HEK293 (cell line): ENCODE data around the gene GSS.
A peak's percentile ranks its signal among the peaks of the same experiment; 100 is the strongest.

Source experiments
- CTCF ChIA-PET: fragments of 350-600 bp; formaldehyde crosslinking; extraction: SDS; loops from one replicate; lab custom pipeline; 2021; ENCODE audit warnings: antibody characterized with exemption; lab: Yijun Ruan, JAX
- POLR2A ChIA-PET: fragments of 300-600 bp; formaldehyde crosslinking; extraction: SDS; loops from one replicate; lab custom pipeline; 2020; ENCODE audit warnings: antibody characterized with exemption, inconsistent platforms; lab: Yijun Ruan, JAX
- H3K27ac ChIP-seq: fragments of 200-500 bp; sonication (Bioruptor generic); 2 replicates; pipeline ENCODE4 v1.5.1; 2014; ENCODE audit warnings: low read depth, low read length, control low read depth, inconsistent platforms; ENCODE audit errors: extremely low read depth
- H3K36me3 ChIP-seq, 2 experiments: fragments of 200-500 bp in 1 of 2; sonication (Bioruptor generic) in 1 of 2; 1 replicate in 1 of 2; 2 replicates in 1 of 2; pipeline ENCODE4 v1.5.1; 2014 to 2017; ENCODE audit warnings: inconsistent platforms in 2 of 2, low read length in 2 of 2; ENCODE audit not compliant: control insufficient read depth in 2 of 2, insufficient read depth in 1 of 2
- H3K4me1 ChIP-seq: fragments of 200-500 bp; sonication (Bioruptor generic); 2 replicates; pipeline ENCODE4 v1.5.1; 2014; ENCODE audit warnings: mild to moderate bottlenecking, low read length, inconsistent platforms; ENCODE audit not compliant: control insufficient read depth, insufficient read depth
- H3K4me3 ChIP-seq: 2 replicates; pipeline ENCODE4 v1.5.1; 2011; ENCODE audit warnings: low read depth, mild to moderate bottlenecking, control low read depth, low read length, moderate library complexity
- H3K9me3 ChIP-seq: fragments of 200-500 bp; sonication (Bioruptor generic); 2 replicates; pipeline ENCODE4 v1.5.1; 2014; ENCODE audit warnings: low read depth, low read length, inconsistent platforms; ENCODE audit not compliant: control insufficient read depth, insufficient read depth
- BCL11A ChIP-seq: fragments of 450-650 bp; formaldehyde crosslinking; IDR thresholded peaks from 2 replicates; pipeline ENCODE4 v1.5.1; 2016; ENCODE audit warnings: low read depth, missing biosample characterization, missing genetic modification characterization
- CTCF ChIP-seq: fragments of 450-650 bp; formaldehyde crosslinking; IDR thresholded peaks from 2 replicates; pipeline ENCODE4 v1.5.1; 2016; ENCODE audit warnings: missing biosample characterization, missing genetic modification characterization
- MYNN ChIP-seq: fragments of 450-650 bp; formaldehyde crosslinking; IDR thresholded peaks from 2 replicates; pipeline ENCODE4 v1.5.1; 2016; ENCODE audit warnings: missing biosample characterization, missing genetic modification characterization, borderline replicate concordance
- PRDM2 ChIP-seq: fragments of 450-650 bp; formaldehyde crosslinking; IDR thresholded peaks from 2 replicates; pipeline ENCODE4 v1.5.1; 2016; ENCODE audit warnings: missing biosample characterization, missing genetic modification characterization, borderline replicate concordance
- SCRT2 ChIP-seq: fragments of 450-650 bp; formaldehyde crosslinking; IDR thresholded peaks from 2 replicates; pipeline ENCODE4 v1.5.1; 2016; ENCODE audit warnings: missing biosample characterization, missing genetic modification characterization
- SP2 ChIP-seq: fragments of 450-650 bp; formaldehyde crosslinking; IDR thresholded peaks from 2 replicates; pipeline ENCODE4 v1.5.1; 2016; ENCODE audit warnings: missing biosample characterization, missing genetic modification characterization
- WT1 ChIP-seq: fragments of 450-650 bp; formaldehyde crosslinking; IDR thresholded peaks from 2 replicates; pipeline ENCODE4 v1.5.1; 2016; ENCODE audit warnings: missing biosample characterization, missing genetic modification characterization
- ZBTB17 ChIP-seq: fragments of 450-650 bp; formaldehyde crosslinking; IDR thresholded peaks from 2 replicates; pipeline ENCODE4 v1.5.1; 2016; ENCODE audit warnings: missing biosample characterization, missing genetic modification characterization
- ZBTB6 ChIP-seq: fragments of 450-650 bp; formaldehyde crosslinking; IDR thresholded peaks from 2 replicates; pipeline ENCODE4 v1.5.1; 2017; ENCODE audit warnings: missing biosample characterization, missing genetic modification characterization
- ZNF121 ChIP-seq: fragments of 450-650 bp; formaldehyde crosslinking; IDR thresholded peaks from 2 replicates; pipeline ENCODE4 v1.5.1; 2016; ENCODE audit warnings: missing biosample characterization, missing genetic modification characterization
- ZNF138 ChIP-seq: fragments of 450-650 bp; formaldehyde crosslinking; IDR thresholded peaks from 2 replicates; pipeline ENCODE4 v1.5.1; 2016; ENCODE audit warnings: missing biosample characterization, missing genetic modification characterization, borderline replicate concordance
- ZNF157 ChIP-seq: fragments of 450-650 bp; formaldehyde crosslinking; IDR thresholded peaks from 2 replicates; pipeline ENCODE4 v1.5.1; 2016; ENCODE audit warnings: missing biosample characterization, missing genetic modification characterization
- ZNF2 ChIP-seq: fragments of 450-650 bp; formaldehyde crosslinking; IDR thresholded peaks from 2 replicates; pipeline ENCODE4 v1.5.1; 2016; ENCODE audit warnings: missing biosample characterization, missing genetic modification characterization
- ZNF202 ChIP-seq: fragments of 450-650 bp; formaldehyde crosslinking; IDR thresholded peaks from 2 replicates; pipeline ENCODE4 v1.5.1; 2016; ENCODE audit warnings: missing biosample characterization, missing genetic modification characterization, borderline replicate concordance
- ZNF24 ChIP-seq: fragments of 450-650 bp; formaldehyde crosslinking; IDR thresholded peaks from 2 replicates; pipeline ENCODE4 v1.5.1; 2016; ENCODE audit warnings: missing biosample characterization, missing genetic modification characterization
- ZNF280D ChIP-seq: fragments of 450-650 bp; formaldehyde crosslinking; IDR thresholded peaks from 2 replicates; pipeline ENCODE4 v1.5.1; 2016; ENCODE audit warnings: missing biosample characterization, missing genetic modification characterization
- ZNF324 ChIP-seq: fragments of 450-650 bp; formaldehyde crosslinking; IDR thresholded peaks from 2 replicates; pipeline ENCODE4 v1.5.1; 2016; ENCODE audit warnings: missing biosample characterization, missing genetic modification characterization
- ZNF510 ChIP-seq: fragments of 450-650 bp; formaldehyde crosslinking; IDR thresholded peaks from 2 replicates; pipeline ENCODE4 v1.5.1; 2018; ENCODE audit warnings: mild to moderate bottlenecking, missing genetic modification characterization, missing biosample characterization; ENCODE audit not compliant: insufficient replicate concordance
- ZNF600 ChIP-seq: fragments of 450-650 bp; formaldehyde crosslinking; IDR thresholded peaks from 2 replicates; pipeline ENCODE4 v1.5.1; 2016; ENCODE audit warnings: missing biosample characterization, missing genetic modification characterization
- ZNF639 ChIP-seq: fragments of 450-650 bp; formaldehyde crosslinking; IDR thresholded peaks from 2 replicates; pipeline ENCODE4 v1.5.1; 2016; ENCODE audit warnings: missing biosample characterization, missing genetic modification characterization
- ZNF747 ChIP-seq: fragments of 450-650 bp; formaldehyde crosslinking; IDR thresholded peaks from 2 replicates; pipeline ENCODE4 v1.5.1; 2016; ENCODE audit warnings: missing biosample characterization, missing genetic modification characterization

GSS gene

GRCh38 chr20:34997774-34998173, 42.2 kb upstream of the GSS start:
- TF ChIP-seq MYNN: no peak
- no peak for TF ChIP-seq ZNF747 (tag by site-specific recombination)
- no peak for TF ChIP-seq ZNF138 (tag by site-specific recombination)
- TF ChIP-seq BCL11A (tag by site-specific recombination): peak; percentile 85; the same call in 1 of the 2 replicates
- no peak for TF ChIP-seq WT1 (tag by site-specific recombination)
- no peak for TF ChIP-seq ZNF324 (tag by site-specific recombination)
- no peak for TF ChIP-seq ZNF202 (tag by site-specific recombination)
- TF ChIP-seq SP2: no peak
- no peak for TF ChIP-seq ZNF639 (tag by site-specific recombination)
- TF ChIP-seq CTCF (tag by site-specific recombination): no peak
- peak; percentile 65; the same call in 1 of the 2 replicates for TF ChIP-seq SCRT2 (tag by site-specific recombination)
- TF ChIP-seq ZNF157 (tag by site-specific recombination): no peak
- no peak for TF ChIP-seq ZNF24 (tag by site-specific recombination)
- Histone ChIP-seq H3K9me3 (no peaks in the 10 kb centered on the region), H3K4me1 (no peaks in the 10 kb centered on the region), H3K27ac (no peak overlapping the region), H3K4me3 (no peak overlapping the region), H3K36me3 (peaks cover 0 to 91% of the 10 kb centered on the region in 2 experiments; a peak in 1 of 3 replicates)
- ChIA-PET CTCF (interaction anchor here (0.6 to 1.8 kb wide), 2 partner anchors 39 to 124 kb away, joined by 3 to 6 read pairs; no protein-coding TSS in a partner anchor), POLR2A (no interaction called here)

- no peaks in the 10 kb centered on the region for H3K4me1 ChIP-seq
- H3K4me3 ChIP-seq: no peak overlapping the region
- ChIA-PET CTCF (interaction anchor here (1.8 kb wide), 1 partner anchor 123 kb away, joined by 6 read pairs; no protein-coding TSS in a partner anchor), POLR2A (no interaction called here)
- H3K36me3 ChIP-seq: peaks cover 0 to 86% of the 10 kb centered on the region in 2 experiments; a peak in 1 of 3 replicates
- H3K27ac ChIP-seq: no peak overlapping the region
- no peaks in the 10 kb centered on the region for H3K9me3 ChIP-seq
- TF ChIP-seq PRDM2 (tag by site-specific recombination) (no peak), ZNF2 (tag by site-specific recombination) (no peak), ZBTB6 (no peak), ZBTB17 (tag by site-specific recombination) (no peak), ZNF202 (tag by site-specific recombination) (no peak), ZNF121 (tag by site-specific recombination) (no peak), ZNF280D (tag by site-specific recombination) (no peak), ZNF600 (tag by site-specific recombination) (no peak), ZNF510 (tag by site-specific recombination) (no peak)
Observed at GRCh38 chr20:34997131-34997561, 41.5 kb upstream of the GSS start.
